Small intestine (tissue), 7 donors: ENCODE measurements around the gene PAF1. TPM values are rescaled to one million over a fixed set of nuclear protein-coding genes. Genes with fewer than 3 reads are reported as not detected.

Experiments
- DNase-seq, 2 donors: peaks; one replicate each; pipeline versions ENCODE4 v3.0.0 to v3.0.0-alpha.2; 2013
- FAIRE-seq: peaks from 2 replicates; lab custom pipeline; 2012; peaks lifted over from hg19 to GRCh38; lab: Jason Lieb, UNC
- H3K27ac ChIP-seq, 3 donors: one replicate each; pipeline ENCODE4 v1.5.1; 2013; ENCODE audit warnings: low read length in 2 of 3, mild to moderate bottlenecking in 2 of 3, control low read depth in 1 of 3, inconsistent platforms in 1 of 3, low read depth in 1 of 3, moderate library complexity in 1 of 3
- H3K27me3 ChIP-seq, 3 donors: one replicate each; pipeline ENCODE4 v1.6.1; 2013; ENCODE audit warnings: low read length in 3 of 3, inconsistent platforms in 1 of 3; ENCODE audit not compliant: control insufficient read depth in 3 of 3, insufficient read depth in 3 of 3
- H3K36me3 ChIP-seq, 3 donors: one replicate each; pipeline ENCODE4 v1.6.1; 2013; ENCODE audit warnings: low read length in 3 of 3, inconsistent platforms in 1 of 3, low read depth in 1 of 3, mild to moderate bottlenecking in 1 of 3, moderate library complexity in 1 of 3; ENCODE audit not compliant: control insufficient read depth in 3 of 3, insufficient read depth in 2 of 3
- H3K4me1 ChIP-seq, 3 donors: one replicate each; pipeline ENCODE4 v1.6.1; 2013; ENCODE audit warnings: low read length in 2 of 3, inconsistent platforms in 1 of 3, low read depth in 1 of 3, mild to moderate bottlenecking in 1 of 3, moderate library complexity in 1 of 3; ENCODE audit not compliant: control insufficient read depth in 3 of 3, insufficient read depth in 2 of 3
- H3K4me3 ChIP-seq, 3 donors: one replicate each; pipeline ENCODE4 v1.5.1; 2013; ENCODE audit warnings: low read length in 3 of 3, control low read depth in 1 of 3, inconsistent platforms in 1 of 3, low read depth in 1 of 3, mild to moderate bottlenecking in 1 of 3, moderate library complexity in 1 of 3
- H3K9me3 ChIP-seq, 2 donors: one replicate each; pipeline ENCODE4 v1.6.1; 2013; ENCODE audit warnings: low read depth in 1 of 2, low read length in 1 of 2; ENCODE audit not compliant: control insufficient read depth in 2 of 2, insufficient read depth in 1 of 2
- WGBS, 3 donors: extraction: QIAGEN DNeasy Blood & Tissue Kit; methylation state at CpG; one replicate each; pipeline ENCODE4 v1.1.7; 2013; 5-methylcytosine and 5-hydroxymethylcytosine counted together
- polyA plus RNA-seq, 4 donors: library from polyadenylated mRNA; stranded (reverse) in 3 of 4; unstranded in 1 of 4; fragments of 200-250 nt in 3 of 4; fragments of 120-200 nt in 1 of 4; gene quantifications; one replicate each; pipeline versions ENCODE4 v1.2.1 to v1.2.3, GENCODE V29; 2013
- donor health status: healthy with polysubstance abuse.
- donor health status: control.
- donor health status: control.
- donor health status: Bipolar disorder and iron deficiency.
- donor health status: healthy.

Gene PAF1
- polyA plus RNA-seq, 4 donors: 32.9 to 42.7 (median 37.9) TPM

GRCh38 chr19:39386557-39386956 lies 4.3 kb downstream of the PAF1 start:
- H3K9me3 ChIP-seq: no peaks in the 10 kb centered on the region
- peaks cover 0 to 8% (median 0%) of the 10 kb centered on the region in 3 donors for H3K4me1 ChIP-seq
- DNase-seq (no peak), FAIRE-seq (no peak)
- no peaks in the 10 kb centered on the region for H3K27me3 ChIP-seq
- peaks cover 6 to 81% (median 11%) of the 10 kb centered on the region in 3 donors for H3K36me3 ChIP-seq
- no peak overlapping the region for H3K4me3 ChIP-seq
- H3K27ac ChIP-seq: no peak overlapping the region
- WGBS, 3 donors: 89 to 91% (median 91%) methylated on average over 7 of the region's 7 CpGs

DNA sequence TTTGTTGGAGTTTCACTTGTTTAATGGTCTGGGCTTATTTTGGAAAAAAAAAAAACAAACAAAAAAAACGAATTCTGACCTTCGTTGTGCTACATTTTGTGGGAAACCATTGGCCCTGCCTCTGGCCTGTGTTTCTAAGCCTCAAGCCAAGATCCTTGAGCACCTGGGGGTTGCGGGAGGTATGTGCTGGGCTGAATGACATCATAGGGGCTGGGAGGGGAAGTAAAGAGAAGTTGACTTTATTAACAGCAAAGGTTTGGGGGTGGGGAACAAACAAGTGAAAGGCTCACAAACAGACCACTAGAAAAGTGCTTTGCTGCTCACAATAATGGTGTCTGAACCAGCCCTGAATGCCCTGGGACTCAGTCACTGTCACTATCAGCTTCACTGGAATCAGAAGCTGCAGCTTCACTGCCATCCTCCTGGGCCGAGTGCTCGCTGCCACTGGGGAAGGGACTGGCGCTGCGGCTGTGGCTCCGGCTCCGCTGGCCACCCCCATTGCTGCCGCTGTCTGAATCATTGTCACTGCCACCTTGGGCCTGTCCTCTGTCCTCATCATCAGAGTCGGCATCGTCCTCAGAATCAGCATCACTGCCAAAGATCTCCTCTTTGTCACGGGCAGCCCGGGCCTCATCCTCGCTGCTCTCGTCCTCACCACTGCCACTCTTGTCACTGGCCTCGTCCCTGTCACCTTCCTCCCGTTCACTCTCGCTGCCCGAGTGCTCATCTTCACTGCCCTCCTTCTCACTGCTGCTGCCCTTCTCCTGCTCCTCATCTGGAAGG lies 5.1 kb downstream of the PAF1 start:
- DNase-seq (no peak), FAIRE-seq (no peak)
- H3K4me1 ChIP-seq: peaks cover 0 to 8% (median 0%) of the 10 kb centered on the region in 3 donors
- no peak overlapping the region for H3K27ac ChIP-seq
- 83 to 88% (median 86%) methylated on average over 20 of the region's 20 CpGs for WGBS, 3 donors
- H3K27me3 ChIP-seq: no peaks in the 10 kb centered on the region
- no peak overlapping the region for H3K4me3 ChIP-seq
- H3K9me3 ChIP-seq: no peaks in the 10 kb centered on the region
- H3K36me3 ChIP-seq: peaks cover 6 to 87% (median 11%) of the 10 kb centered on the region in 3 donors

DNA sequence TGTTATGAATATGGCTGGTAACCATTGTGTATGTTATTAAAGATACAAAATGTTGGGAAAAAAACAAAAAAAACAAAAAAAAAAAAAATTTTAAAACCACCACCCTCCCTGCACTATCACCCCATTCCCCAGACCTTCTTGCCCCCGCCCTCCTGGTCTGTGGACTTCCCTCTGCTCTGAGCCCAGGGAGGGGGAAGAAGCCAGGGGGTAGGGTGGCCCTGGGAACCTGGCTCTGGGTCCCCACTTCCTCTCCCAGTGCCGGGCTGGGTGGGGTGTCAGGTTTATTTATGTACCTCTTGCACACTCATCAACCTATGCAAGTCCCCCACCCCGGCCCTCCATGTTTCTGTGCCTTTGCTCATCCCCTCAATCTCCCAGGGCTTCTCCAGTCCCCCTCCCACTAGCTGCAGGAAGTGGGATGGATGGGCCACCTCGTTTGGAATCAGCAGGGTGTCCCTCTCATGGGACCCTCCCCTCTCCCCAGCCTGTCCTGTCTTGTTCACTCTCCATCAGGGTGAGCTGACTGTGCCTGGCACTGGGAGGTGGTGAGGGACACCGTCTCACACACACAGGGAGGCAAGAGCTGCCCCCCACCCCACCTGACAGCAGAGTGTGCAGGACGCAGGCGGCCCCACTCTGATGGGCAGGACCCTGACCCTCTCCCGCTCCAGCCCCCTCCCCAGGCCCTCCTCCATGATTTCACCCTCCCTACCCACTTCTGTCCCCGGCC lies 5.9 kb downstream of the PAF1 start:
- H3K4me3 ChIP-seq: no peak overlapping the region
- peaks cover 0 to 5% (median 0%) of the 10 kb centered on the region in 3 donors for H3K4me1 ChIP-seq
- no peaks in the 10 kb centered on the region for H3K9me3 ChIP-seq
- DNase-seq (no peak), FAIRE-seq (no peak)
- WGBS, 3 donors: 71 to 81% (median 74%) methylated on average over 9 of the region's 9 CpGs
- H3K27me3 ChIP-seq: no peaks in the 10 kb centered on the region
- H3K36me3 ChIP-seq: peaks cover 10 to 94% (median 11%) of the 10 kb centered on the region in 3 donors
- no peak overlapping the region for H3K27ac ChIP-seq

- FAIRE-seq (no peak), DNase-seq (no peak)
- Histone ChIP-seq H3K4me3 (no peak overlapping the region), H3K36me3 (peaks cover 11 to 94% (median 17%) of the 10 kb centered on the region in 3 donors), H3K27me3 (no peaks in the 10 kb centered on the region), H3K9me3 (no peaks in the 10 kb centered on the region), H3K27ac (no peak overlapping the region), H3K4me1 (no peaks in the 10 kb centered on the region)
- 90 to 94% (median 94%) methylated on average over 18 of the region's 18 CpGs for WGBS, 3 donors
These were observed 7.7 kb downstream of the PAF1 start for GRCh38 chr19:39382991-39383828.

- H3K27ac ChIP-seq: no peak overlapping the region
- no peaks in the 10 kb centered on the region for H3K4me1 ChIP-seq
- FAIRE-seq (no peak), DNase-seq (no peak)
- WGBS, 3 donors: 68 to 81% (median 77%) methylated on average over 10 of the region's 10 CpGs
- H3K4me3 ChIP-seq: no peak overlapping the region
- H3K36me3 ChIP-seq: peaks cover 14 to 95% (median 25%) of the 10 kb centered on the region in 3 donors
- H3K9me3 ChIP-seq: no peaks in the 10 kb centered on the region
- H3K27me3 ChIP-seq: no peaks in the 10 kb centered on the region
These were observed 8.8 kb downstream of the PAF1 start for GRCh38 chr19:39381910-39382611.

GRCh38 chr19:39380521-39381502 lies 10.1 kb downstream of the PAF1 start:
- no peak for DNase-seq
- H3K27ac ChIP-seq: no peak overlapping the region
- FAIRE-seq: no peak
- peaks cover 12 to 95% (median 26%) of the 10 kb centered on the region in 3 donors for H3K36me3 ChIP-seq
- no peaks in the 10 kb centered on the region for H3K27me3 ChIP-seq
- no peaks in the 10 kb centered on the region for H3K4me1 ChIP-seq
- H3K4me3 ChIP-seq: no peak overlapping the region
- no peaks in the 10 kb centered on the region for H3K9me3 ChIP-seq
- WGBS, 3 donors: 94 to 97% (median 97%) methylated on average over 17 of the region's 17 CpGs

DNA sequence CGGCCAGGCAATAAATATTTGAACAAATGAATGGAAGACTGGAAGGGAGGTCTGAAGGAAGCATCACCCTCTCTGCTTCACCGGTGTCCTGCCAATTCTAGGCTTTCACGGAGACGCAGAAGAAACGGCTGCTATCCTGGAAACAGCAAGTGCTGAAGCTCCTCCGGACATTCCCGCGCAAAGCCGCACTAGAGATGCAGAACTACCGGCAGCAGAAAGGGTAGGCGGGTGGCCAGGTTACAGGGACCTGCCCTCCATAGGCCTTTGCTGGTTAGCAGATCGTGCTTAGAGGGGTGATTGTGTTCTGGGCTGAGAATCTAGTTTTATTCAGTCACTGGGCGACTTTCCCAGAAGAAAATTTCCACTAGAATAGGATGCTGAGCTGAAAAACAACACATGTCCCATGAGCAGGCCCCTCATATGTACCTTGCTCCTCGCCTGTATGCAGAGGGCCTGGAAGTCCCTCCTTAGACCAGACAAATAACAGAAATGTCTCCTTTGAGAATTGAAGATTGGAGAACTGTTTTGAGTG lies 11.0 kb downstream of the PAF1 start:
- H3K4me1 ChIP-seq: no peaks in the 10 kb centered on the region
- DNase-seq (no peak), FAIRE-seq (no peak)
- H3K4me3 ChIP-seq: no peak overlapping the region
- no peaks in the 10 kb centered on the region for H3K9me3 ChIP-seq
- H3K36me3 ChIP-seq: peaks cover 9 to 95% (median 29%) of the 10 kb centered on the region in 3 donors
- no peaks in the 10 kb centered on the region for H3K27me3 ChIP-seq
- WGBS, 3 donors: 91 to 97% (median 95%) methylated on average over 14 of the region's 14 CpGs
- H3K27ac ChIP-seq: no peak overlapping the region
